Measurements from ENCODE around the gene SMIM36. TPM values are rescaled to one million over a fixed set of nuclear protein-coding genes. Genes with fewer than 3 reads are reported as not detected.

Gene SMIM36
- not detected in 2 replicates for total RNA-seq

DNA sequence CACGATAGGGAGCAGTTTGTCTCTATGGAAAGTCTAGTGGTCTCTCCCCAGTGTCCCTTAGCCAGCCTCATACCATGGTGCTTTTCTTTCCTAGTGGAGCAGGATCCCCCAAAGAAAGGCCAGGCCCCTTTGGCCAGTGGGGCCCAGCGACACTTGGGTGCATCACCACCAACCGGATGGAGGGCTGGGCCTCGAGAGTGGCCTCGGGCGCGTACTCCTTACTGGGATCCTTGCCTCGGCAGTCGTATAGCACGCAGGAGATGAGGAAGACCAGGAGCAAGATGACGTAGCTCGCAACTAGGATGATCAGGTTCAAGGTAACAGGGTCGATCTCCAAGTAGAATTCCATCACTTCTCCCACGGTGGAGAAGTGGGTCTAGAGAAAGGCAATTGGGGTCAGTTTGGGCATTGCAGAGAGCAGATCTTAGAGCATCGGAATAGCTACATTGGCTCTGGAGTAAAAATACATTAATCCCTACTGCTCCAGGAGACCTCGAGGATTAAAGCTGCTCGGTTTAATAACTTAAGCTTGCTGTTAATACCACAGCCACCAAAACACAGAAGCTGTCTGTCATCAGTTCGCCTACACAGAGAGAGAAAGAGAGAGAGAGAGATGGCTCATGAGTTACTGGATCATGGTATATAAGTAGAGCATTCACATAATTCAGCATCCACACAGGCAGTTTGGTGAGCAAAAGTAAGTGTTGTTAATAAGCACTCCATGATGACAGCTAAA is at the start of gene SMIM36:
Gene SMIM36, minus strand, starts transcription at position 467 of the 736 bp plus-strand sequence.

DNA sequence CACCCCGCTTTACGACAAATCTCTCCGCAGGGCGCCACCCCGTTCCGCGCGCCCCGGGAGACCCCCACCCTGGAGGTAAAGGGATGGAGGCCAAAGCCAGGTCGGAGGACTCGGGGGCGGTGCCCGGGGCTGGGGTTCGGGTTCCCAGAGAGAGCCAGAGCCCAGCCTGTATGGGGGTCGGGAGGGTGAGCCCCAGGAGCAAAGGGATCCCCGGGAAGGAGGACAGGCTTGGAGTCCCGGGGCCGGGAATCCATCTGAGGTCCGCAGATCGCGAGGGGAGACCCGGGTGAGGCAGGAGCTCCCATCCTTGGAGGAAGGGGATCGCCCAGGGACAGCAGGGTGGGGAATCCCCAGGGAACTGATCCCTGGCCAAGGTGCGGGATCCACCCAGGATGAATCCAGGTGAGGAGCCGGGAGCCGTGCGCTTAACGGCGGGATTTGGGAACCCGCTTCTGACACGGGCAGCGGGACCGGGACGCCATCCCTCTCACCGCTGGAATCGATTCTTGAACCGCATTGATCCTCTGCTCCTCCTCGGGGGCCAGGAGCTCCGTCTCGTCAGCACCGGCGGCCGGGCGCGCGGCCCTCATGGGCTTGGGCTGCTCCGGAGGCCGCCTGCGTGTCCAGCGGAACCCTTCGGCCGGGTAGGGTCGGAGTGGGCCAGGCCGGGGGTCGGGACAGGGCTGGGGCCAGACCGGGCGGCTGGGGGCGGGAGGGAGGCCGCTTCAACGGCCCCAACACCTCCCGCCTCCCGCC is 89.9 kb downstream of the SMIM36 start, which contains the start of gene MMD:
Gene MMD, minus strand, starts transcription at position 657 of the 756 bp plus-strand sequence. Its CDS starts 140 bp downstream, at position 517.

Other genes starting within 250 kb of the SMIM36 start
- 0.18 TPM in 1 of 2 replicates, not detected in the other for gene HLF, start 246.5 kb downstream of the SMIM36 start, total RNA-seq
- gene MMD, start 89.6 kb downstream of the SMIM36 start, total RNA-seq: 8.4 and 8.5 TPM in 2 replicates
- gene TMEM100, start 211.4 kb upstream of the SMIM36 start, total RNA-seq: under 0.01 and 0.19 TPM in 2 replicates
- gene PCTP, start 239.6 kb upstream of the SMIM36 start, total RNA-seq: 17.2 and 21.0 TPM in 2 replicates

Measured in endothelial cell of coronary artery (primary cell).